GM19239 (cell line): ENCODE data around the gene ZCCHC14.
"Not testable (repeated sequence)": the region's sequence is repeated elsewhere in the genome, so short reads cannot be mapped to it uniquely, and the experiment has no call there.

Source experiments
- DNase-seq: peaks from one replicate; pipeline ENCODE4 v3.0.0; 2011; ENCODE audit warnings: low spot score; ENCODE audit not compliant: insufficient read length
- FAIRE-seq: peaks from 2 replicates; lab custom pipeline; 2011; peaks lifted over from hg19 to GRCh38; lab: Jason Lieb, UNC

Gene ZCCHC14

GRCh38 chr16:87372305-87372704 lies 120.5 kb downstream of the ZCCHC14 start:
- FAIRE-seq (no peak), DNase-seq (no peak)

GRCh38 chr16:87371261-87371866 lies 121.5 kb downstream of the ZCCHC14 start:
- no peak for DNase-seq
- no peak for FAIRE-seq

- DNase-seq (no peak), FAIRE-seq (no peak)
Measured at GRCh38 chr16:87369796-87370719, 122.8 kb downstream of the ZCCHC14 start.

GRCh38 chr16:87369117-87369765 lies 123.6 kb downstream of the ZCCHC14 start:
- FAIRE-seq (no peak), DNase-seq (no peak)

- DNase-seq (no peak), FAIRE-seq (peak; percentile 48)
Measured at GRCh38 chr16:87368029-87368770, 124.6 kb downstream of the ZCCHC14 start.

- no peak for FAIRE-seq
Measured at GRCh38 chr16:87367529-87367928, 125.3 kb downstream of the ZCCHC14 start.

GRCh38 chr16:87366930-87367329 lies 125.9 kb downstream of the ZCCHC14 start:
- FAIRE-seq (no peak), DNase-seq (no peak)

More at GRCh38 chr16:87367529-87367928, 125.3 kb downstream of the ZCCHC14 start:
- DNase-seq, result no peak

- DNase-seq, result no peak
- no peak for FAIRE-seq
Measured at GRCh38 chr16:87366288-87366687, 126.5 kb downstream of the ZCCHC14 start.

- FAIRE-seq, result no peak
- DNase-seq, result no peak
Measured at GRCh38 chr16:87365021-87365713, 127.7 kb downstream of the ZCCHC14 start.

- no peak for DNase-seq
- no peak for FAIRE-seq
Measured at GRCh38 chr16:87363771-87364455, 128.9 kb downstream of the ZCCHC14 start.

- not testable (repeated sequence) for FAIRE-seq, DNase-seq
Measured at GRCh38 chr16:87362828-87363559, 129.8 kb downstream of the ZCCHC14 start.

- no peak for FAIRE-seq
- no peak for DNase-seq
Measured at GRCh38 chr16:87361916-87362619, 130.8 kb downstream of the ZCCHC14 start.

- DNase-seq (no peak), FAIRE-seq (no peak)
Measured at GRCh38 chr16:87360862-87361610, 131.8 kb downstream of the ZCCHC14 start.

- DNase-seq (no peak), FAIRE-seq (no peak)
Measured at GRCh38 chr16:87359121-87359520, 133.7 kb downstream of the ZCCHC14 start.

GRCh38 chr16:87358696-87359095 lies 134.1 kb downstream of the ZCCHC14 start:
- FAIRE-seq (no peak), DNase-seq (no peak)

GRCh38 chr16:87358250-87358649 lies 134.6 kb downstream of the ZCCHC14 start:
- no peak for FAIRE-seq

GRCh38 chr16:87356491-87356853 lies 136.4 kb downstream of the ZCCHC14 start:
- no peak for FAIRE-seq
- no peak for DNase-seq

More at GRCh38 chr16:87358250-87358649, 134.6 kb downstream of the ZCCHC14 start:
- no peak for DNase-seq
